Endothelial cell (in vitro differentiated cells): ENCODE data around the gene URB1. TPM values are rescaled to one million over a fixed set of nuclear protein-coding genes. Genes with fewer than 3 reads are reported as not detected.

ENCODE experiments used
- DNase-seq: peaks from one replicate; pipeline ENCODE4 v3.0.0; 2021; ENCODE audit warnings: low spot score
- H3K27ac Mint-ChIP-seq: one replicate; pipeline ENCODE4 v1.8.0; 2021; ENCODE audit warnings: mixed read lengths, inconsistent platforms; ENCODE audit not compliant: unreplicated experiment
- H3K27me3 Mint-ChIP-seq: one replicate; pipeline ENCODE4 v1.8.0; 2021; ENCODE audit warnings: mild to moderate bottlenecking, moderate library complexity, mixed read lengths, inconsistent platforms; ENCODE audit not compliant: unreplicated experiment
- H3K36me3 Mint-ChIP-seq: one replicate; pipeline ENCODE4 v1.8.0; 2021; ENCODE audit warnings: mild to moderate bottlenecking, low read depth, mixed read lengths, inconsistent platforms; ENCODE audit not compliant: unreplicated experiment
- H3K4me1 Mint-ChIP-seq: one replicate; pipeline ENCODE4 v1.8.0; 2021; ENCODE audit warnings: mild to moderate bottlenecking, mixed read lengths, inconsistent platforms; ENCODE audit not compliant: unreplicated experiment
- H3K4me3 Mint-ChIP-seq: one replicate; pipeline ENCODE4 v1.8.0; 2021; ENCODE audit warnings: mild to moderate bottlenecking, mixed read lengths, inconsistent platforms; ENCODE audit not compliant: unreplicated experiment
- H3K9me3 Mint-ChIP-seq: one replicate; pipeline ENCODE4 v1.8.0; 2021; ENCODE audit warnings: mixed read lengths, inconsistent platforms; ENCODE audit not compliant: unreplicated experiment
- total RNA-seq: library from RNA; stranded (reverse); fragmentation: NEBNext Ultra II Directional; extraction: Animal tissue kit (Norgen Biotek cat#: 25700); gene quantifications from one replicate; pipeline ENCODE4 v1.2.1, GENCODE V29; 2021; ENCODE audit not compliant: unreplicated experiment
- TF ChIP-seq, protein P1 (sequence below): fragments of 200-600 bp; sonication (generic); IDR thresholded peaks from one replicate; pipeline ENCODE4 v1.5.0; 2021; ENCODE audit warnings: antibody characterized with exemption; ENCODE audit not compliant: unreplicated experiment

URB1 gene
- total RNA-seq, 1 donor from 2014 or later, result 10.6 TPM

DNA sequence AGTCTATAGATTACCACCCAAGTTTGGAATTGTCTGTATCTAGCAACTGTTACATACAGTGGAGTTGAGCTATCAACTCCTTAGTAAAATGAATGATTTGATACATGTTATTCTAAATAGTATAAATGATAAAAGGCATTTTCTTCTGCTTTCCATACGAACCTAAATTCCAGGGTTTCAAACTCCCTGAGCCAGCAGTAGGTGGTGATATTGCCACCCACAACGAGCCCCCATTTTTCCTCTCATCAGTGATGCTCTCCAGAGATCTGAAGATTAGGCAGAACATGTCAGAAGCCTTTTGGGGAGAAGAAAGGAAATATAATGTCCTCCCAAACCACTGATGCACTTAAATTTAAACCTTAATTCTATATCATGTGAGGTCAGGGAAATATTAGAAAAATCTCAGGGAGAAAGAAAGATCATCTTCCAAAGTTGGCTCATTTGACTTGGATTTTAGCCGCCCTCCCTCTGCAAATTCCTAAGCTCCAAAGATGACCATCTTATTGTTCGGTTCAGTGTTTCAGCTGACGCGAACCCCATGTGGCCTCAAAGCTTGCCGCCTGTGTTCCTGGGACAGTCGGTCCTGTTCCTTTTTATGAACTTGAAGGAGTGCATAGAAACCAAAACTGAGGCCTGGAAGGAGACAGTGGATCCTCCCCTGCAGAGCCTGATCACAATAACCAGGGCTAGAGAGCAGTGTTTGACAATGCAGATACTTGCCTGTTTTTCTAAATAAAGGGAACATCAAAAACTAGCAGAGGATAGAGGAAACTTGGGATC is 22.0 kb upstream of the URB1 start:
- TF ChIP-seq, protein P1, sequence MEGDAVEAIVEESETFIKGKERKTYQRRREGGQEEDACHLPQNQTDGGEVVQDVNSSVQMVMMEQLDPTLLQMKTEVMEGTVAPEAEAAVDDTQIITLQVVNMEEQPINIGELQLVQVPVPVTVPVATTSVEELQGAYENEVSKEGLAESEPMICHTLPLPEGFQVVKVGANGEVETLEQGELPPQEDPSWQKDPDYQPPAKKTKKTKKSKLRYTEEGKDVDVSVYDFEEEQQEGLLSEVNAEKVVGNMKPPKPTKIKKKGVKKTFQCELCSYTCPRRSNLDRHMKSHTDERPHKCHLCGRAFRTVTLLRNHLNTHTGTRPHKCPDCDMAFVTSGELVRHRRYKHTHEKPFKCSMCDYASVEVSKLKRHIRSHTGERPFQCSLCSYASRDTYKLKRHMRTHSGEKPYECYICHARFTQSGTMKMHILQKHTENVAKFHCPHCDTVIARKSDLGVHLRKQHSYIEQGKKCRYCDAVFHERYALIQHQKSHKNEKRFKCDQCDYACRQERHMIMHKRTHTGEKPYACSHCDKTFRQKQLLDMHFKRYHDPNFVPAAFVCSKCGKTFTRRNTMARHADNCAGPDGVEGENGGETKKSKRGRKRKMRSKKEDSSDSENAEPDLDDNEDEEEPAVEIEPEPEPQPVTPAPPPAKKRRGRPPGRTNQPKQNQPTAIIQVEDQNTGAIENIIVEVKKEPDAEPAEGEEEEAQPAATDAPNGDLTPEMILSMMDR, result no peak
- DNase-seq, result no peak
- H3K27ac Mint-ChIP-seq, result no peak overlapping the region
- no peak overlapping the region for H3K4me3 Mint-ChIP-seq
- no peaks in the 10 kb centered on the region for H3K9me3 Mint-ChIP-seq
- peaks cover 3% of the 10 kb centered on the region for H3K36me3 Mint-ChIP-seq
- H3K27me3 Mint-ChIP-seq, result peaks cover 13% of the 10 kb centered on the region
- H3K4me1 Mint-ChIP-seq, result peaks cover 3% of the 10 kb centered on the region

DNA sequence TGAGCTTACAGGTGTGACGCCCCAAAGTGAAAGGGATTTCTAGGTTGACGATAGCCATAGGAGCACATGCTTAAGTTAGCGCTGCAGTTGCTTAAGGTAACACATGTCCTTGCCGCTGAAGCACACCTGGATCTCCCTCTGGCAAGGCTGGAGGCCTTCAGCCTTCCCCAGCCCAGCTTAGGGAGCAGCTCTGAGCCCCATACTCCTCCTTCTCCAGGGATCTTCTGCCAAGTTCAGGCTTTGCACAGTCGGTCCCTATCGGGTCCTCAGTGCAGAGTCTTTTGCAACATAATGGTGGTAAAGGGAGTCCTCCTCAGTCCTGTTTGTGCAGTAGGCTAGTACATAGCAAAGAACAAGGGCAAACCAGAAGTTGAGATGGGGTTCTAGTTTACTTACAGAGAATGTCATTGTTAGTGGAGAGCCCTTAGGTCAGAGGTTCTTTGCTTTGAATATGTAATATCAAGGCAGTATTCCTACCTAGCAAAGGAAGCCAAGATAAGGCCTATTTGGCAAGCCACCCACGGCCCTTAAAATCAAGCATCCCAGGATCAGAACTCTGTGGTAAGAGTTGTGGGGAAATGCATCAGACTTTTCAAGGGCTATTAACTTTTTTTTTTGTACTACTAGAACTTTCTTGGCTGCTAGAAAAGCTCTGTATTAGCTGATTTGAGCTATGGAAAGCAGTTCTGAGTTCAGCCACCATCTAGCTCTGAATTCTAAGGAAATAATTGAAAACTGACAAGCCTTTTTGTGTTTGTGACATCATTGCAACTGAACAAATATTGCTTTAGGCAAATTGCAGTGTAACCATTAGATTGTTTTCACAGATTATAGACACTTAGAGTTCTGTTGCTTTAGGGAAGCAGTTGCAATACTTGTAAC is 21.1 kb upstream of the URB1 start:
- TF ChIP-seq, protein P1, result no peak
- no peak overlapping the region for H3K4me3 Mint-ChIP-seq
- H3K36me3 Mint-ChIP-seq, result peaks cover 3% of the 10 kb centered on the region
- no peak overlapping the region for H3K27ac Mint-ChIP-seq
- DNase-seq, result no peak
- peaks cover 13% of the 10 kb centered on the region for H3K27me3 Mint-ChIP-seq
- peaks cover 3% of the 10 kb centered on the region for H3K4me1 Mint-ChIP-seq
- no peaks in the 10 kb centered on the region for H3K9me3 Mint-ChIP-seq

DNA sequence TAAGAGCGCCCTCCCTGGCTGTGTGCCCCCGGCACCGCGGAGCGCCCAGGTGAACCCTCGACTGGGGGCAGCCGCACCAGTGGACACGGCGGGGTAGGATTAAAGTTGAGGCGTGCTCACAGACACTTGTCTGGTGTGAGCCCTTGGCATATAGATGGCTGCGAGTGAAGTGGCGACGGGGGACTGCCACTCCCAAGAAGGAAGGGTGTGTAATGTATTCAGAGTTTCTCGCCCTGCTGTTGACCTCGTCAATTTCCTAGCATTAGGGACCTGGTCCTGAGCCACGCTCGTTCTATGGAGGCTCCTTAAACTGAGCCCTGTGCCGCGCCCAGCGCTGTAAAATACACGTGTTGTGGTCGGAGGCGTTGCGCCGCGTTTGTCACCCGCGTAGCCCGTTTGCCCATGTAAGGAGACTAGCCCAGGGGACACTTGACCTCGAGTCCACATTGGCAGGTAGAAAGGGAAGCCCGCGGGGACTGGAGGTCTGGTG is 20.2 kb upstream of the URB1 start:
- H3K9me3 Mint-ChIP-seq, result no peaks in the 10 kb centered on the region
- TF ChIP-seq, protein P1, result no peak
- H3K27me3 Mint-ChIP-seq, result peaks cover 13% of the 10 kb centered on the region
- no peak overlapping the region for H3K27ac Mint-ChIP-seq
- no peak for DNase-seq
- H3K36me3 Mint-ChIP-seq, result peaks cover 3% of the 10 kb centered on the region
- H3K4me3 Mint-ChIP-seq, result peak overlapping the region; percentile 66
- H3K4me1 Mint-ChIP-seq, result peaks cover 3% of the 10 kb centered on the region

DNA sequence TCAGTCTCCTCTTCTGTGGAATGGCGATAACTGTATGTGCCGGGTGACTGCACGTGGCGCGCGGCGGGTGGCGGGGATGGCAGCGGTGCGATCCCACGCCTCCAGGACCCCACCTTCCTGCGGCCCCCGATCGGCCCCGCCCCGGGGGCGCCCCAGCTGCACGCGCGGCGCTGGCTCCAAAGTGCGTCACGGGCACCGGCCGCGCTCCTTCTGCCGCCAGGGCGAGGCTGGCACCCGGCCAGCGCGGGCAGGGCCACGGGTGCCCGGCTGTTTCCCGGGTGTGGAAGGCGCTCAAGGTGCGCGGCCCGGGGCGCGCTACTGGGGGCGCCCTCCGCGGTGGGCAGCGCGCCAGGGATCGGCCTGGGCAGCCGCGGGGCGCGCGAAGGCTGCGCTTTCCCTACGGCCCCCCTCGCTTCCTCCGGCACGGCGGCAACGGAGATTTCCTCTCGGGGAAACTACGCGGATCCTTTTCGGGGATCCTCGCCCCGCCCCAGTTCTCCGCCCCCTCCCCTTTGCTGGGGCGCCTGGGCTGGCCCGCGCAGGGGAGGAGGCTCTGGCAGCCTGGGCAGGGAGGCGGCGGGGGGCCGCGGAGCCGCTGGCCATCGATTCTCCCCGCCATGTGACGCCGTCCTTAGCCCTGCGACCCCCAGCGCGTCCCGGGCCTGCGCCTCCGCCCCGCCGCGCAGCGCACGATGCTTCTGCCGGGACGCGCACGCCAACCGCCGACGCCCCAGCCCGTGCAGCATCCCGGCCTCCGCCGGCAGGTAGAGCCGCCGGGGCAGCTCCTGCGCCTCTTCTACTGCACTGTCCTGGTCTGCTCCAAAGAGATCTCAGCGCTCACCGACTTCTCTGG is 19.6 kb upstream of the URB1 start, which contains the start of gene EVA1C:
TSS of gene EVA1C (plus strand) at position 545 of the 853 bp plus-strand sequence. CDS start at position 693, 148 bp downstream.
- Mint-ChIP-seq H3K9me3 (no peaks in the 10 kb centered on the region), H3K27ac (no peak within 1 kb of the TSS), H3K36me3 (peaks cover 3% of the 10 kb centered on the region), H3K4me3 (peak within 1 kb of the TSS; percentile 79), H3K27me3 (peaks cover 13% of the 10 kb centered on the region), H3K4me1 (peaks cover 3% of the 10 kb centered on the region)
- TF ChIP-seq, protein P1, result no peak
- peak; percentile 20 for DNase-seq
